ENCODE data around the gene CCER1. TPM values are rescaled to one million over a fixed set of nuclear protein-coding genes. Genes with fewer than 3 reads are reported as not detected.

The CCER1 gene
- total and polyA plus RNA-seq, 2 donors from 2014 or later: not detected

DNA sequence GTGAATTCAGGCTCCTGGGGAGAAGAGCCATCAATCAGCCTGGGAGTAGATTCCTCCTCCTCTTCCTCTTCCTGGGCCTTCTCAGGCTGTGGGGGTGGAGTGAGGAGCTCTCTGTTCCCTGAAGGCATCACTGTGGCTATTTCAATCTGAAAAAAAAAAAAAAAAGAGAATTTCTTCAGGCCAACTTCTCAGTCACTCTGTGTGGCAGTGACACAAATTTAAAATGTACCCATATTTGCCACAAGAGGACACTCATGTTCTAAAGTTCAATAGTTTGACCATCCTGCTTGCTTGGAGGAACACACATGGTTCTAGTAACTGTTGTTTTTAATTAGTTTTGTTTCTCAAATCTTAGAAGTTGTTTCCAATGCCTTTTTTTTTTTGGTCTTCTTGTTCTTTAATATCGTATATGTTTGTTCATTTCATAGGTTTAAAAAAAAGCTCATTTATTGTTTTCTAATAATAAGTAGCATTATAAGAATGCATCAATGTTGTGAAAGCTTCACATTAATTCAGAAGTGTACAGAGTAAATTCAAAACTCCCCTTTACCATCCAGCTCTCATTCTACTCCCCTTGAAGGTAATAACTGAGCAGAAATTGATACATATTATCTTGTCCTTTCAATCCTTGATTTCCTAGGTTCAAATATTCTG lies 23.3 kb upstream of the CCER1 start:
- no peaks in the 10 kb centered on the region for H3K27me3 ChIP-seq (ENCODE audit: control insufficient read depth, insufficient read depth, low read length)
- H3K36me3 ChIP-seq (ENCODE audit: control insufficient read depth in 2 of 3, insufficient read depth in 3 of 3, low read length in 3 of 3): no peaks in the 10 kb centered on the region
- H3K4me1 ChIP-seq (ENCODE audit: control insufficient read depth in 2 of 3, insufficient read depth in 2 of 3, low read depth in 1 of 3, low read length in 3 of 3): no peaks in the 10 kb centered on the region
- DNase-seq (peak in 2 of 5 donors; percentile 74 to 84), FAIRE-seq (peak; percentile 67)
- no peaks in the 10 kb centered on the region for H3K9me3 ChIP-seq (ENCODE audit: control insufficient read depth in 2 of 3, insufficient read depth in 1 of 3, low read length in 3 of 3)
- intact Hi-C loops (cut with DNase I): loop anchor here (10.0 kb wide), 1 partner anchor 357 kb away; no protein-coding TSS in a partner anchor
- no peak overlapping the region for H3K27ac ChIP-seq (ENCODE audit: low read depth in 2 of 2, low read length in 2 of 2)
- H3K9ac ChIP-seq (ENCODE audit: low read length in 3 of 3): no peak overlapping the region
- TF ChIP-seq, protein P1, sequence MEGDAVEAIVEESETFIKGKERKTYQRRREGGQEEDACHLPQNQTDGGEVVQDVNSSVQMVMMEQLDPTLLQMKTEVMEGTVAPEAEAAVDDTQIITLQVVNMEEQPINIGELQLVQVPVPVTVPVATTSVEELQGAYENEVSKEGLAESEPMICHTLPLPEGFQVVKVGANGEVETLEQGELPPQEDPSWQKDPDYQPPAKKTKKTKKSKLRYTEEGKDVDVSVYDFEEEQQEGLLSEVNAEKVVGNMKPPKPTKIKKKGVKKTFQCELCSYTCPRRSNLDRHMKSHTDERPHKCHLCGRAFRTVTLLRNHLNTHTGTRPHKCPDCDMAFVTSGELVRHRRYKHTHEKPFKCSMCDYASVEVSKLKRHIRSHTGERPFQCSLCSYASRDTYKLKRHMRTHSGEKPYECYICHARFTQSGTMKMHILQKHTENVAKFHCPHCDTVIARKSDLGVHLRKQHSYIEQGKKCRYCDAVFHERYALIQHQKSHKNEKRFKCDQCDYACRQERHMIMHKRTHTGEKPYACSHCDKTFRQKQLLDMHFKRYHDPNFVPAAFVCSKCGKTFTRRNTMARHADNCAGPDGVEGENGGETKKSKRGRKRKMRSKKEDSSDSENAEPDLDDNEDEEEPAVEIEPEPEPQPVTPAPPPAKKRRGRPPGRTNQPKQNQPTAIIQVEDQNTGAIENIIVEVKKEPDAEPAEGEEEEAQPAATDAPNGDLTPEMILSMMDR (IDR thresholded peaks at IDR 0.05; ENCODE audit: borderline replicate concordance, extremely low read depth, insufficient read depth): peak; percentile 59
- H3K4me3 ChIP-seq (ENCODE audit: low read length in 3 of 3): no peak overlapping the region

DNA sequence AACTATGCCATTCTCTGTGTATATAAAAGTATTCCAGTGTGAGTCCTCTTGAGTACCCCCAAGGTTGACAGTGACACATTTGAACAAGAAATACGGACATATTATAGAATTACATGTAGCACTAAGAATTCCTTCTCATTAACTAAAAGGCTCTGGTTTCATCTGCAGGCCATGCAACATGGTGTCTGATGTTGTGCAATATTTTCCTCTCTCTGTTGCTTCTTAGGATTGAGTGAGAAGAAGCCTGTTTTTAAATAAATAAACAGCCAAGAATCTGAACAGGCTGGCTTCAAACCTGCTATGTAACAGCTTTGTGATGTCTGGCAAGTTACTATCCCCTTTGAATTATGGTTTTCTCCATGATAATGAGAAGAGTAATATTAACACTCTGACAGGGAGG lies 22.2 kb upstream of the CCER1 start:
- Histone ChIP-seq H3K9me3 (ENCODE audit: control insufficient read depth in 2 of 3, insufficient read depth in 1 of 3, low read length in 3 of 3) (no peaks in the 10 kb centered on the region), H3K9ac (ENCODE audit: low read length in 3 of 3) (no peak overlapping the region), H3K4me1 (ENCODE audit: control insufficient read depth in 2 of 3, insufficient read depth in 2 of 3, low read depth in 1 of 3, low read length in 3 of 3) (no peaks in the 10 kb centered on the region), H3K4me3 (ENCODE audit: low read length in 3 of 3) (no peak overlapping the region), H3K27me3 (ENCODE audit: control insufficient read depth, insufficient read depth, low read length) (no peaks in the 10 kb centered on the region), H3K27ac (ENCODE audit: low read depth in 2 of 2, low read length in 2 of 2) (no peak overlapping the region), H3K36me3 (ENCODE audit: control insufficient read depth in 2 of 3, insufficient read depth in 3 of 3, low read length in 3 of 3) (no peaks in the 10 kb centered on the region)
- TF ChIP-seq, protein P1 (IDR thresholded peaks at IDR 0.05; ENCODE audit: borderline replicate concordance, extremely low read depth, insufficient read depth): no peak
- intact Hi-C loops (cut with DNase I): loop anchor here (10.0 kb wide), 1 partner anchor 358 kb away; no protein-coding TSS in a partner anchor
- FAIRE-seq (no peak), DNase-seq (no peak)

DNA sequence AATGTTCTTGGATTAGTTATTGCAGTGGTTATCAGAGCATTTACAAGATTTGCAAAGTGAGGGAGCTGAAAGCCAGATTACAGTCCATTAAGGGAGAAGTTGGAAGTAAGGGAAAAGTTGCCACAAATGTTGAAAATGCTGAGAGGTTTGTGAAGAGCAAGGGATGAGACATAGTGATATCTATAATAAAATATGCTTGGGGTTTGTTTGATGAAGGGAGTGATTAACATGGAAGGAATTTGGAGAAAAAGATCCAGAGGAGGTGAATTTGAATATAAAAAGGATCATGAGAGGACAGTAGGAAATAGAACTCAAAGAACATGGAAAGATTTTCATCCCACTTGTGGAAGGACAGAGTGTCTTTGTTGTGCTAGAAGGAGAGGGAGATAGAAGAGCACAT lies 19.3 kb upstream of the CCER1 start:
- no peak overlapping the region for H3K9ac ChIP-seq (ENCODE audit: low read length in 3 of 3)
- intact Hi-C loops (cut with DNase I): loop anchor here (10.0 kb wide), 1 partner anchor 361 kb away; no protein-coding TSS in a partner anchor
- H3K27ac ChIP-seq (ENCODE audit: low read depth in 2 of 2, low read length in 2 of 2): no peak overlapping the region
- H3K4me1 ChIP-seq (ENCODE audit: control insufficient read depth in 2 of 3, insufficient read depth in 2 of 3, low read depth in 1 of 3, low read length in 3 of 3): no peaks in the 10 kb centered on the region
- H3K36me3 ChIP-seq (ENCODE audit: control insufficient read depth in 2 of 3, insufficient read depth in 3 of 3, low read length in 3 of 3): no peaks in the 10 kb centered on the region
- no peak overlapping the region for H3K4me3 ChIP-seq (ENCODE audit: low read length in 3 of 3)
- TF ChIP-seq, protein P1 (IDR thresholded peaks at IDR 0.05; ENCODE audit: borderline replicate concordance, extremely low read depth, insufficient read depth): no peak
- FAIRE-seq (no peak), DNase-seq (no peak)
- no peaks in the 10 kb centered on the region for H3K9me3 ChIP-seq (ENCODE audit: control insufficient read depth in 2 of 3, insufficient read depth in 1 of 3, low read length in 3 of 3)
- no peaks in the 10 kb centered on the region for H3K27me3 ChIP-seq (ENCODE audit: control insufficient read depth, insufficient read depth, low read length)
